GM21786 (cell line): ENCODE measurements around the gene TRAPPC3.
A peak's percentile ranks its signal among the peaks of the same experiment; 100 is the strongest.

Source experiments
- ATAC-seq: cut with Tn5 transposase; IDR thresholded peaks from one replicate; pipeline ENCODE4 v1.9.1; 2021; ENCODE audit not compliant: unreplicated experiment

TRAPPC3 gene

DNA sequence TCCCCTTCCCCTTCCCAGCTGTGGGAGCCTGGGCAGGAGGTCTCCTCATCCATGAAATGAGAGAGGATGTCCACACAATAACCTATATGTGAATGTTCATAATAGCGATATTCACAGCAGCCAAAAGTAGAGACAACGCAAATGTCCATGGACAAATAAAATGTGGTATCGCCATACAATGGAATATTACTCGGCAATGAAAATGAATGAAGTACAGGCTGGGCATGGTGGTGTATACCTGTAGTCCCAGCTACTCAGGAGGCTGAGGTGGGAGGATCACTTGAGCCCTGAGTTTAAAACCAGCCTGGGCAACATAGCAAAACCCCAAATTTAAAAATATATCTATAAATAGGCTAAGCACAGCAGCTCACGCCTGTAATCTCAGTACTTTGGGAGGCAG lies 47.7 kb downstream of the TRAPPC3 start:
- ATAC-seq: no peak

DNA sequence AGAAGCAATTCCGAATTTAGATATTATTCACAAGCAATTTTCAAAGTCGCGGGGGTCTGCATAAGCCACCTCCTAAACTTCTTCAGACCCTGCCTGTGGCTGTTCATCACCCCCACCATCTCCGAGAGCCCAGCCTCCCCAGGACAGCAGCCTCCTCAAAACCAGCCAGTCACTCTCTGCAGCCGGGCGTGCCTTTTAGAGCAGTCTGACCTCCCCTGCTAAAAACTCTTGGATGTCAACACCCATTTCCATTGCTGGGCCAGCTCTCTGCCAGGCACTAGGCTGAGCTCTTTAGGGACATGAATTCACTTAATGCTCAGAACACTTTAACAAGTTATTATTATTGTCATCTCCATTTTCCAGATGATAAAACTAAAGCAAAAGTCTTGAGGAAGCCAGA lies 48.9 kb downstream of the TRAPPC3 start:
- ATAC-seq: no peak

DNA sequence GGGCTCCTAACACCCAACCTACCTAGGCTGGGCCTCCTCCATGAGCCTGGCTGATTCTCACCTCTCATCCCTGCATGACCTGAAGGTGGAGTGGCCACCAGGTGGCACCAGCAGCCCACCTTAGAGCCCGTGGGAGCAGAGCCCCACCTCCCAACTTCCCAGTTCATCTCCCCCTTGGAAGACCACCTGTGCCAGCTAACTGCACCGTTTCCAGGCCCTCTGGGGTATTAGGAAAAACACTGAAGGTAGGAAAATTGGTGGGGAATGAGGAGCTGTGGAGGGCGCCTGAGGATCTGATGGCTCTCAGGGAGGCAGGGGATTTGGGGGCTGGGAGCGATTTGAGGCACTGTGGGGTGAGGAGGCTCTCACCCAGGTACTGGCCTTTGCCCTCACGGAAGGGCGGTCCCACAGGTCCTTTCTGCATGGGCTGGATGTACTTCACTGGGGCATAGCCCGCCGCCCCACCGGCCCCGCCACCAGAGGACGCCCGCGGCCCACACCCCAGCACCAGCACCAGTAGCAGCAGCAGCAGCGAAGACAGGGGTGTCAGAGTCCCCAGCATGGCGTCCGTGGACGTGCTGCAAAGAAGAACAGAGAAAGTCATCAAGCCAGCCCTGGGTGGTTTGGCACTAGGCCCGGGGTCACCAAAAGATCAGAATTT lies 49.5 kb downstream of the TRAPPC3 start:
- ATAC-seq: no peak

DNA sequence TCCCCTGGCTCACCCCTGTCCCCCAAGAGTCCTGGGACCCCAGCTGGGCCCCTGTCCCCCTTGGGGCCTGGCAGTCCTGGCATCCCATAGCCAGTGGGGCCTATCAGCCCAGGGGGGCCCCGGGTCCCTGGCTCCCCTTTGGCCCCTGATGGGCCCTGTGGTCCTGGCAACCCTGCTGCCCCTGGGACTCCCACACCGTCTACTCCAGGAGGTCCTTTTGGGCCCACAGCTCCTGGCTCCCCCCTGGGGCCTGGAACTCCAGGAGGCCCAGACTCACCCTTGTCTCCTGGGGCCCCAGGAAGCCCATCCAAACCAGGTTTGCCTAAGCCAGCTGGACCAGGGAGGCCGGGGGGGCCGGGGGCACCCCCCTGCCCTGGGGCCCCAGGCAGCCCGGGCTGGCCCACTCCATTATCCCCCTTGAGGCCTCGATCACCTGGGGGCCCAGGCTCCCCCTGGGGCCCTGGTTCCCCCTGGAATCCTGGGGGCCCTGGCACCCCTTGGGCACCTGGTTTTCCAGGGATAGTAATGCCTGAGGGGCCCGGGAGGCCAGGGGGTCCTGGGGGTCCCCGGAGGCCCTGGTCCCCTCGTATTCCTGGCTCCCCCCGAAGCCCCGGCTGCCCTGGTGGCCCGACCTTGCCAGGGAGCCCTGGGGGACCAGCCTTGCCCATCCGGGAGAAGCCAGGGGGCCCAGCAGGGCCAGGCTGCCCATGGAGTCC lies 50.5 kb downstream of the TRAPPC3 start:
- no peak for ATAC-seq

DNA sequence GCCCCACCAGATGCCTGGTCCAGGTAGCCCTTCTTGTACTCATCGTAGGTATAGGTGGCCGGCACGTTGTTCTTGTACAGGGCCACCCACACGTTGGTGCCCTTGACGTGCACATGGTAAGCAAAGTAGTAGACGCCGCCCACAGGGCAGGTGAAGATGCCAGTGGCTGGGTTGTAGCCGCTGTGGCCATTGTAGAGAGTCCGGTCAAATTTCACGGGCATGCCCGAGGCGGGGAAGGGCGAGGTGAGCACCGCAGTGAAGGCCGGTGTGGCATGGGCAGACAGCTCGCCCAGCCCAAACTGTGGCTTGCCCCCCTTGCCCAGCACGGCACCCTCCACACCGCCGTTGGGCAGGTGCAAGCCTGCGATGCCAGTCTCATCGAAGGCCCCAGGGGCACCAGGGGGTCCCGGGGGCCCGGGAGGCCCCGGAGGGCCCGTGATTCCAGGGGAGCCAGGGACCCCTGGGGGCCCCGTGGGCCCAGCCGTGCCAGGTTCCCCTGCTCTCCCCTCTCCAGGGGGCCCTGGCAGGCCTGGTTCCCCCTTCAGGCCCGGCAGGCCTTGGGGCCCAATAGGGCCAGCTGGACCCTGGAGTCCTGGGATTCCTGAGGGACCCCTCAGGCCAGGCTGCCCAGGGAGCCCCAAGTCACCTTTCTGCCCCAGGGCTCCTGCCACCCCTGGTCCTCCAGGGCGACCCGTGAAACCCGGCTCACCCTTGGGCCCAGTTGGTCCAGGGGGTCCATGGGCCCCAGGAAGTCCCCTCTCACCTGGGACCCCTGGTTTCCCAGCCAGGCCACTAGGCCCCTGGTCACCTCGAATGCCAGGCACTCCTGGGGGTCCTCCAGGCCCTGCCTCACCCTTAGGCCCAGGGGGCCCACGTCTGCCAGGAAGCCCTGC lies 51.3 kb downstream of the TRAPPC3 start:
- ATAC-seq: no peak

DNA sequence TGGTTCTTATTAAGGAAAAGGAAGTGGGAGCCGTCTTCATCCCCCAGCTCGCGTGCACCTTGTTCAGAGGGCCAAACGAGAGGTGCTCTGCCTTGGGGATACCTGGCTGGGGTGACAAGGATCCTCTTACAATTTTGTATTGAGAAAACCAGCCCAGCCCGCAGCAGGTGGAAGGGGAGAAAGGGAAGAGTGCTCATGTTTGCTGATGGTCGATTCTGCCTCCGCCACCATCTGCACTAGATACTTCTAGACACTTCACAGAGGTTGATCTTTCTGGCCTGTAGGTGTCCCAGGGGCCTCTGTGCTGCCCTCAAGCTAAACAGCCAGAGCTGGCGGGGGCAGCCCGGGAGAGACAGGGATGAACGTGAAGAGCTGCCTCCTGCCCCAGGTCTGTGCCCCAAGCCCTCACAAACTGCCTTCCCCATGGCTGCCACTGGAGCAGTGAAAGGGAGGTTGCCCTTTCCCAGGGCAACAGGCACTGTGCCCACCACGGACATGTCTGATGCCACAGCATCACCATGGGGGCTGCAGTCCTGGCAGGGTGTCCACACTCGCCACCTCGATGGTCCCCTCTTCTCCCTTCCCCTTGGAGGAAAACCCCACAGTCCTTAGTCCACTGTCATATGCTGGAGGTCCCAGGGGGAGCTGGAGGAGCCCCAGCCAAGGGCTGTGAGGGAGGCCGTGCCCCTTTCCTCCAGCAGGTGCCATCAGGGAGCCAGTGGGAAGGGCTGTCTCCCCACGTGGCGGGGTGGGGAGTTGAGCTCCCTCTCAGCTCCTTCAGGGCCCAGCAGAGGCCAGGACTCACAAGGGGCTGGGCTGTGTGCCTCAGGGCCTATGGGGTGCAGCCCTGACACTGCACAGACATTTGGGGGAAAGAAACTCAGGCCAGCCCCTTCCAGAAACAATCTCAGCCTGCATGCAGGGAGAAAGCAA lies 52.5 kb downstream of the TRAPPC3 start:
- no peak for ATAC-seq

DNA sequence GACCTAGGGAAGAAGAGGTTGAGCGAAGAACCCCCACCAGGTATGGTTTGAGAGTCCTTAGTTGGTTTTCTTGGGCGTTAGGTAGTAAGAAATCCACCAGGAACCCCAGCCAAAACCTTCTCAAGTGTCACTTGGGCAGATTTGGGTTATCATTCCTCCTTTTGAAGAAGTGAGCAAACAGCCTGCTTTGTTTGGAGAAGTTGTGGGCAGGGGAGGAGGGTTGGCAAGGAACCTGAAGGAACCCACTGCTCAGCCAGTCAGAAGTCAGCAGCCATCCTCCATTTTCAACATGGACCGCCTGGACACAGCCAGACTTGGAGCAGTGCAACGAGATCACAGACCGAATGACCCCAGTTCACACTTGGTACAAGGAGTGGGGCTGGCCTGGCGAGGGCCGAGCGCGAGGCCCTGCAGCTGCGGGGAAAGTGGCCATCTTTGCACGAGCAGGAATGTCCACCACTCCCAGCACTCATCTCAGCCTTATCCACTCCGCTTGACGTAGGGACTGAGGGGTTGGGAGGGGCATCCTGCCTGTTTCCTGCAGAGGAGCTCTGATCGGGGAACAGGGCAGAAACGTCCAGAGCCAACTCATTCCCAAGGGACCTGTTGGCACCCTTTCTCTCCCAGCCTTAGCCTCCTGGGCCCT lies 53.4 kb downstream of the TRAPPC3 start:
- no peak for ATAC-seq

DNA sequence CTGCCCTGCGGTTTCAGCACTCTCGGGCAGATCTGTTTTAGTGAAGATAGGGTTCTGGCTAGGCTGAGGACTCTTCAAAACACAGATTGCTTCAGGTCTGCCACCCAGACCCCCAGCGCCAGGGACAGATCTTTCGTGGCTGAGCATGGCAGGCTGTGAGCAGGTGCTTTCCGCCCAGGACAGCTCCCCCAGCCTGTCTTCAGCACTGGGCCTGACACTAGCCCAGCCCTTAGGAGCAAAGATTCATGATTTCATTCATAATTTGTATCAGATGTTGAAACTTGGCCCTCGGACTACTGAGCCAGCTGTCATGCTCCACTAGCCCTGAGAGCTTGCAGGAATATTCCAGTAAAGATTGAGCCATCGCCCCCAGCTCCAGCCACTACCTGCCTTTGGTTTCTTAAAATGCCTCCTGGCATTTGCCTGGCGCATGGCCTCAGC lies 54.6 kb downstream of the TRAPPC3 start:
- no peak for ATAC-seq

DNA sequence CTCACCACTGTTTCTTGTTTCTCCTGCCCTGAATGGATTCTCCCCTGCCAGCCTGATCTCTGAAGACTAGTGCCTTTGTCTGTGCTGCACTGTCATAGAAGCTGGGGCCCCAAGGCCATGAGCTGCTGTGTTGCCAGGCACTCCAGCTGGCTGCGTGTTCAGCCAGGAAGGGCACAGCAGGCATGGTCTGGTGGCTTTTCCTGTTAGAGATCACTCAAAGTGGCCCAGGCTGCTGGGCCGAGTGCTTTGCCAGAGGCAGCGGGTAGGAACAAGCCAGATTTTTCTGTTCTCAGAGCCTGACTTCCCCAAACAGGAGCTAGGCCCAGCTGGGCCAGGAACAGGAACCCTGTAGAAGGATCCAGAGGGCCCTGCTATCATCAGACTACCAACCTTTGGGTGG lies 55.4 kb downstream of the TRAPPC3 start:
- no peak for ATAC-seq

DNA sequence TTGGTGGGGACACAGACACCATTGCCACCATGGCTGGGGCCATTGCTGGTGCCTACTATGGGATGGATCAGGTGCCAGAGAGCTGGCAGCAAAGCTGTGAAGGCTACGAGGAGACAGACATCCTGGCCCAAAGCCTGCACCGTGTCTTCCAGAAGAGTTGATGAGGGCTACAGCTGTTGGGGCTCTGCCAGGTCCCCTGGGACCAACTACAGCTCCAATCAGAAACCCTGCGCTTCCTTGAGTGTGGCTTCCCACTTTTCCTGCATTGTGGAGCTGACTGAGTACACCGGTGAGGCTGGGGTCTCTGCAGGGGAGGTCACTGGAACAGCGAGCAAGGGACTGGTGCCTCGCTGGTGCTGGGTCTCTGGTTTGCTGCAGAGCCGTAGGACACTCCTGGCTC lies 56.1 kb downstream of the TRAPPC3 start:
- no peak for ATAC-seq

DNA sequence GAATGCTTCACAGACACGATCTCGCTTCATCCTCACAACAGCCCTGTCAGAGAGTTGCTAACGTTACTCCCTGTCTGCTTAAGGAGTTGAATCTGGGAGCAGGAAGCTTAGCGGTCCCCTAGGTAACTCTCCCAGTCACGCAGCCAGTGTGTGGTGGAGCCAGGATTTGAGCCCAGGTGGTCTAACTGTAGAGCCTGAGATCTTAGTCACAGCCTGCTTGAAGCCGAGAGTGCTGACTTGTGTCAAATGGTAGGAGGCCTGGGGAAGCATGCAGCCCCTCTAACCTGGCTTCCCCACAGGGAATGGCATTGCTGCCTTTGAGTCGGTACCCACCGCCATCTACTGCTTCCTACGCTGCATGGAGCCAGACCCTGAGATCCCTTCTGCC lies 56.5 kb downstream of the TRAPPC3 start:
- no peak for ATAC-seq

DNA sequence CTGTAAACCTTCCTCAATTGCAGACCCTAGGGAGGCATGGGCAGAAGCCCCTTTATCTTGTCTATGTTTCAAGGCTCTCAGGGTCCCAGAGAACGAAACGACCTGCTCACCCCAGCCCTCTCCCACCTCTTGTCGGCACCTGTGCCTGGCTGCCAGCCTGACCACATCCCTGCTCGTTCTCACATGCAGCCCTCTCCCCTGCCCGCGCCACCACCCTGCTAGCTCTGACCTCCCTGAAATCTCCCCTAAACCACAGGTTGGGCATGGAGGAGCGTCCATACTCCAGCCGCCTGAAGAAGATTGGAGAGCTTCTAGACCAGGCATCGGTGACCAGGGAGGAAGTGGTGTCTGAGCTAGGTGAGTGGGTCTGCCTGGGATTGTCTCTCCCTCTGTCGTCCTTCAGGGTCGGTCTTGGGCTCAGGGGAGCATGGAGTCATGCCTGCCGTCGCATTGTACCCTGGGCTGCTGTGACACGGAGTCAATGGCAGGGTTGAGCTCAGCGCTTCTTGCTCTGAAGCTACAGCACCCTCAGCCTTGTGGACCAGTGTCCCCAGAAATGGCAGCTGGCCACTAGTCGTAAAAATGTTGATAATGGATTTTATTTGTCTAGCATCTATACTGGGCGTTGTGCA lies 57.0 kb downstream of the TRAPPC3 start:
- no peak for ATAC-seq

DNA sequence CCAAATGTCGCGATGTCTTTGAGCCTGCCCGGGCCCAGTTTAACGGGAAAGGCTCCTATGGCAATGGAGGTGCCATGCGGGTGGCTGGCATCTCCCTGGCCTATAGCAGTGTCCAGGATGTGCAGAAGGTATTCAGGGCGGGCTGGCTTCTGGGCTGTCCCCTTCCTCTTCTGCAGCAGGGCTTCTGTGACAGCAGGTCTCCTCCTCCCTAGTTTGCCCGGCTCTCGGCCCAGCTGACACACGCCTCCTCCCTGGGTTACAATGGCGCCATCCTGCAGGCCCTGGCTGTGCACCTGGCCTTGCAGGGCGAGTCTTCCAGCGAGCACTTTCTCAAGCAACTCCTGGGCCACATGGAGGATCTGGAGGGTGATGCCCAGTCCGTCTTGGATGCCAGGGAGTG lies 57.6 kb downstream of the TRAPPC3 start:
- ATAC-seq: no peak

DNA sequence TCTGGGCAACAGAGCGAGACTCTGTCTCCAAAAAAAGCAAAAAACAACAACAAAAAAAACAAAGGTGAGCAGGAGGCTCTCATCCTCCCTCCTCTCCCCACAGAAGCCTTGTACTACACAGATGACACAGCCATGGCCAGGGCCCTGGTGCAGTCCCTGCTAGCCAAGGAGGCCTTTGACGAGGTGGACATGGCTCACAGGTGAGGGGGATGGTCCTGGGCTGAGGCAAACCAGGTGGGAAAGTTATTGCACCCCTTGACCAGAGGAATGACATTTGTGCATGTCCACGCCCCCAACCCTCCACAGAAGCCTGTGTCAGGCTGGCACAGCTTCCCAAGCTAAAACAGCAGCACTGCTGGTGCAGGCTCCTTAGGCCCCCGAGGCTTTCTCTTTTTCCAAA lies 58.1 kb downstream of the TRAPPC3 start:
- no peak for ATAC-seq

DNA sequence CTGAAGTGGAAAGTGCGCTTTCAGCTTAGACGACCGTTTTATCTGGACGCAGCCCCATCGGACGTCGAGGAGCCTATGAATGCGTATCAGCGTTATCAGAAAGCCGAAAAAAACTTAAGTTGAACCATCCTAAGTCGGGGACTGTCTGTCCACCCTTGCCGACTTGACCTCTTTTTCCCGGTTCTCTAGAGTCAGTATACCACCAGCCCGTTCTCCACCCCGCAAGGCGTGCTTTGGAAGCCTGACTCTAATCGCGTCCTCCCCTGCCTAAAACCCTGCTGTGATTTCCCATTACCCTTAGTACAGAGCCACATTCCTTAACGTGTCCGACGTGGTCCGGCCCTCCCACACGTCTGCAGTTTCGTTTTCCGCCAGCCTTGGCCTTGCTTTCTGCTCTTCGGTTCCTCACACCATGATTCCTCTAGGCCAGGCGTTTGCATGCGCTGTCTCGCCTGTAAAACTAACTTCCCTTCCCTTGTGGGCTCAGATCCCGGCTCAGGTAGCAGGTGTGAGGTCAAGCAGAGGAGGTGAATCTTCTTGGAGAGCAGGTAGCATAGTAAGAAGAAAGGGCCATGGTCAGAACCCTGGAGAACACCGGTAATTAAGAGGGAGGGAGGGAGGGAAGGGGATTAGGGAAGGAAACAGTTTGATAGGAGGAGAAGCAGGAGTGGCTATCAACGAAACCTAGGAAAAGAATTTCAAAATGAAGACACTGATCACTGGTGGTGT lies 59.7 kb downstream of the TRAPPC3 start:
- no peak for ATAC-seq

DNA sequence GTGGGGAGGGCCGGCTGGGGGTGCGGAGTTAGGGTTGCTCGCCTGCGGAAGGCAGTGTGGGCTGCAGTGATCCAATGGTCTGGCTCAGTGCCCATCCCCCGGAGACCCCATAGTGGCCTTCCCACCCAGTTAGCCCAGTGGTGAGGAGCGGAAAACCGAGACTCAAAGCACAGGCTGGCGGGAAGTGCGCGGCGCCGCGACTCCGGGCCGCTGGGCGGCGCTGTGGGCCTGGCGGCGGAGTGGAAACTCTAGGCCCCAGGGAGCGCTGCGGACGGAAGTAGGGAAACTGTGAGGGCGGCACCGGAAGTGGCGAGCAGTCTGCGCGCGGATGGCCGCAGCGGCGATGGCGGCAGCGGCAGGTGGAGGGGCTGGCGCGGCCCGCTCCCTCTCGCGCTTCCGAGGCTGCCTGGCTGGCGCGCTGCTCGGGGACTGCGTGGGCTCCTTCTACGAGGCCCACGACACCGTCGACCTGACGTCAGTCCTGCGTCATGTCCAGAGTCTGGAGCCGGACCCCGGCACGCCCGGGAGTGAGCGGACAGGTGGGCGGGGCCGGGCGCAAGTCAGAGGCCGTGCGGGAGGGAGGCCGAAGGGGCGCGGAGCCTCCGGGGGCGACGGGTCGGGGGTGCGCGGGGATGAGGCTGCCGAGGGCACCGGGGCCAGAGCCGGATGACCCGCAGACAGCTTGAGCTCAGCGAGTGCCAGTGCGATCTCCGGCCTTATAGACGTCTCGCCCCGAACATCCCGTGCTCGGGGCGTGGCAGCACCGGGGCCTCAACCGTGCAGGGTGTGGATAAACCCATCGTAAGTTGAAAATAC lies 60.5 kb downstream of the TRAPPC3 start, which contains the start of gene ADPRS:
Gene ADPRS, plus strand, starts transcription at position 316 of the 816 bp plus-strand sequence. Its CDS starts 13 bp downstream, at position 329.
- peak; percentile 62 for ATAC-seq

DNA sequence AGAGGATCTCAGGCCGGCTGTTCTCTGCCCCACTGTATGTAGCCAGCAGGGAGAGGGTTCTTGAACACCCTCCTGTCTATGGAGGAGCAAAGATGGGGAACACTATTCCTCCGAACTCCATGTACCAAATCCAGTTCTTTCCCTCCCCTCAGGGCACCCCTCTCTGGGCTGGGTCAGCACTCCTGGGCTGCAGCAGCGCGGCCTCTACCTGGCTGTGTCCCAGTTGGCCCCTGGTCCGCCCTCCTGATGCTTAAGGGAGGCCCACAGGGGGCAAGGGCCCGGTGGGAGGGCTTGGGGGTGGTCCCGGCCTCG lies 61.1 kb downstream of the TRAPPC3 start:
- ATAC-seq: no peak
